Ovary (tissue), 9 donors: ENCODE data around the gene DCTN2. TPM values are rescaled to one million over a fixed set of nuclear protein-coding genes. Genes with fewer than 3 reads are reported as not detected.

Source experiments
- DNase-seq, 5 donors: peaks; one replicate each; pipeline ENCODE4 v3.0.0-alpha.2; 2019 to 2020
- H3K27ac ChIP-seq, 2 donors: fragments of 200-600 bp; one replicate each; pipeline versions ENCODE4 v1.5.1 to v1.8.0; 2019 to 2022
- H3K27me3 ChIP-seq: fragments of 200-600 bp; one replicate; pipeline ENCODE4 v1.8.0; 2022
- H3K36me3 ChIP-seq: fragments of 200-600 bp; sonication (generic); one replicate; pipeline ENCODE4 v1.5.1; 2019
- H3K4me1 ChIP-seq: one replicate; pipeline ENCODE4 v1.8.1; 2013; ENCODE audit warnings: mild to moderate bottlenecking, moderate library complexity; ENCODE audit not compliant: insufficient read depth
- H3K4me3 ChIP-seq: fragments of 200-600 bp; sonication (generic); one replicate; pipeline ENCODE4 v1.5.1; 2017
- H3K9me3 ChIP-seq, 2 donors: fragments of 200-600 bp in 1 of 2; sonication (generic) in 1 of 2; one replicate each; pipeline versions ENCODE4 v1.5.1 to v1.8.1; 2013 to 2019; ENCODE audit warnings: mild to moderate bottlenecking in 1 of 2, moderate library complexity in 1 of 2
- CTCF ChIP-seq, 3 donors: fragments of 450-650 bp in 2 of 3; fragments of 200-600 bp in 1 of 3; IDR thresholded peaks; one replicate each; pipeline versions ENCODE4 v1.5.1 to v1.8.0; 2016 to 2022; ENCODE audit warnings: antibody characterized with exemption in 3 of 3, mild to moderate bottlenecking in 1 of 3
- EP300 ChIP-seq: sonication (generic); formaldehyde crosslinking; IDR thresholded peaks from one replicate; pipeline ENCODE4 v1.6.1; 2017; ENCODE audit warnings: antibody characterized with exemption
- POLR2A ChIP-seq: fragments of 450-650 bp; IDR thresholded peaks from one replicate; pipeline ENCODE4 v1.6.1; 2017; ENCODE audit warnings: antibody characterized with exemption, mild to moderate bottlenecking, moderate library complexity
- WGBS, 3 donors: extraction: QIAGEN DNeasy Blood & Tissue Kit in 1 of 3; methylation state at CpG; one replicate each; pipeline versions ENCODE4 v1.1.5 to v1.1.7; 2013 to 2017; 5-methylcytosine and 5-hydroxymethylcytosine counted together
- intact Hi-C, 4 donors: fragments of 100-400 bp; cut with DNase I; formaldehyde crosslinking; loops; one replicate each; pipeline versions ENCODE4 v1.11.0 to v1.15.1; 2022 to 2023
- polyA plus RNA-seq, 2 donors: library from polyadenylated mRNA; stranded (reverse); fragments of 200-250 nt in 1 of 2; fragments of 350-450 nt in 1 of 2; fragmentation: Illumina TruSeq in 1 of 2; extraction: RNeasy Lipid Tissue Mini Kit (QIAGEN cat#74804) in 1 of 2; gene quantifications; one replicate each; pipeline ENCODE4 v1.2.3, GENCODE V29; 2013 to 2014
- total RNA-seq, 7 donors: library from RNA; depleted of rRNA in 2 of 7; stranded (reverse); fragments of >200 nt in 2 of 7; fragmentation: NEBNext Ultra II Directional in 3 of 7; extraction: Animal tissue kit (Norgen Biotek cat#: 25700) in 3 of 7; gene quantifications; one replicate each; pipeline versions ENCODE4 v1.1.0 to v1.2.4, GENCODE V29; 2016 to 2023
- donor health status: DM: no; HTN: no; CAD: no; lungs with moderate emphysema.
- donor health status: DM: no; HTN: no; CAD: no.
- donor health status: Bipolar disorder and iron deficiency.
- donor health status: DM: yes; HTN: yes; CAD: no.
- donor health status: DM: no; HTN: no; CAD: no.
- donor health status: DM: yes; HTN: yes; CAD: no.

Gene DCTN2
- total and polyA plus RNA-seq, 9 donors: 70.7 to 226 (median 98.0) TPM

GRCh38 chr12:57534991-57535543 is 11.9 kb downstream of the DCTN2 start:
- H3K27ac ChIP-seq: no peak overlapping the region
- DNase-seq: no peak
- intact Hi-C loops: no loop called here
- no peaks in the 10 kb centered on the region for H3K4me1 ChIP-seq
- TF ChIP-seq CTCF (IDR thresholded peaks at IDR 0.05) (no peak), EP300 (no peak), POLR2A (no peak)
- no peaks in the 10 kb centered on the region for H3K27me3 ChIP-seq
- no peak overlapping the region for H3K4me3 ChIP-seq
- H3K36me3 ChIP-seq: no peaks in the 10 kb centered on the region
- 86 to 91% (median 90%) methylated on average over 3 of the region's 3 CpGs for WGBS, 3 donors
- no peaks in the 10 kb centered on the region for H3K9me3 ChIP-seq

- Histone ChIP-seq H3K27ac (no peak overlapping the region), H3K27me3 (no peaks in the 10 kb centered on the region), H3K9me3 (no peaks in the 10 kb centered on the region), H3K4me1 (no peaks in the 10 kb centered on the region), H3K4me3 (no peak overlapping the region), H3K36me3 (no peaks in the 10 kb centered on the region)
- DNase-seq: no peak
- intact Hi-C loops: no loop called here
- 87 to 91% (median 88%) methylated on average over 5 of the region's 5 CpGs for WGBS, 3 donors
- no peak for TF ChIP-seq POLR2A
- no peak for TF ChIP-seq EP300
- no peak for TF ChIP-seq CTCF (IDR thresholded peaks at IDR 0.05)
Observed at GRCh38 chr12:57534250-57534649, 12.7 kb downstream of the DCTN2 start.

- no peaks in the 10 kb centered on the region for H3K9me3 ChIP-seq
- no peak for TF ChIP-seq CTCF (IDR thresholded peaks at IDR 0.05)
- TF ChIP-seq POLR2A: no peak
- TF ChIP-seq EP300: no peak
- H3K27ac ChIP-seq: no peak overlapping the region
- no peak overlapping the region for H3K4me3 ChIP-seq
- no peaks in the 10 kb centered on the region for H3K4me1 ChIP-seq
- WGBS, 3 donors: 91 to 92% (median 91%) methylated on average over 8 of the region's 8 CpGs
- no peaks in the 10 kb centered on the region for H3K27me3 ChIP-seq
- DNase-seq: no peak
- no peaks in the 10 kb centered on the region for H3K36me3 ChIP-seq
- intact Hi-C loops: no loop called here
Observed at GRCh38 chr12:57533108-57533507, 13.9 kb downstream of the DCTN2 start.

- Histone ChIP-seq H3K4me1 (no peaks in the 10 kb centered on the region), H3K4me3 (no peak overlapping the region), H3K36me3 (no peaks in the 10 kb centered on the region), H3K27me3 (no peaks in the 10 kb centered on the region), H3K27ac (no peak overlapping the region), H3K9me3 (no peaks in the 10 kb centered on the region)
- intact Hi-C loops: no loop called here
- DNase-seq: no peak
- WGBS, 3 donors: 62 to 89% (median 65%) methylated on average over 1 of the region's 1 CpG
- no peak for TF ChIP-seq CTCF (IDR thresholded peaks at IDR 0.05)
Observed at GRCh38 chr12:57531836-57532235, 15.2 kb downstream of the DCTN2 start.
